NCI-H146 treated with DMSO at 0.1 percent for 48 hours (cell line): Measurements from ENCODE around the gene IL1RAP.

ENCODE experiments used
- DNase-seq: peaks from one replicate; lab custom pipeline; 2025; ENCODE audit not compliant: unreplicated experiment; lab: John Stamatoyannopoulos, UW

The IL1RAP gene

DNA sequence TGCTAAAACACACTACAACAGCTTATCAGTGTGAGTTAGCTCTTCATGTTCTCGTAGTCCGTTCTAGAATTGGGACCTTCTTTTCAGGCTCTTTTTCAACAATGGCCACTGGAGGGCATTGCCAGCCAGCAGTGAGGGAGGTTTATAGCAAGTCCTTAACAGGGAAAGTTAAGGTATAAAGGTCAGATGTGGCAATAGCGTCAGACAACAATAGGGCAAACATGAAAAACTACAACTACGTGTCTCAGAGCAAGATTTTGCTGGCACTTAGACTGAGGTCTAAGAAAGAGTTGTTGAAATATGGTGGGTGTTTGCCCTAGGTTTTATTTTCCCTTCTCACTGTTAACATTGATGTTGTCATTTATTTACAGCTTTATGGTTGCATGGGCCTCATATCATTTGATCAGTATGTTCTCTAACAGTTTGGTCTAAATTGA is 187.2 kb downstream of the IL1RAP start:
- peak; percentile 41 for DNase-seq

DNA sequence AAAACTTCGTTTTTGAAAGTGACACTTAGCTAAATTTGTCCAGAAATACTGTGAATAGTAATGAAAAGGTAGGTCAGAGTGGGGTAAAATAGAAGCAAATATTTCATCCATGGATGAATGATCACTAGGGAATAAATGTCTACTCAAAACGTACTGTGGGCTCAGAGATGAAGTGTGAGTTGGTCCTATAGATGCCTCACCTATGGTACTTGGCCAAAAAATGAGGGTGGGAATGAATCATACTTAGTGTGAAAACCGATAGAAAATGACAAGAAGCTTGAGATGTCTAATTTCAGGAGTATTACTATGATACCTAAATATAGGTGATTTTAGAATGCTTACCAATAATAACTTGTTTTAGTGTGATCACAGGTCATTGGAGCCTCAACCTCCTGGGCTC is 192.7 kb downstream of the IL1RAP start:
- no peak for DNase-seq
